Measurements from ENCODE around the gene IFT88. TPM values are rescaled to one million over a fixed set of nuclear protein-coding genes. Genes with fewer than 3 reads are reported as not detected.

Gene IFT88
- polyA plus RNA-seq, 1 of the 3 experiments (the other 2 are of a cell fraction): 6.2 TPM

DNA sequence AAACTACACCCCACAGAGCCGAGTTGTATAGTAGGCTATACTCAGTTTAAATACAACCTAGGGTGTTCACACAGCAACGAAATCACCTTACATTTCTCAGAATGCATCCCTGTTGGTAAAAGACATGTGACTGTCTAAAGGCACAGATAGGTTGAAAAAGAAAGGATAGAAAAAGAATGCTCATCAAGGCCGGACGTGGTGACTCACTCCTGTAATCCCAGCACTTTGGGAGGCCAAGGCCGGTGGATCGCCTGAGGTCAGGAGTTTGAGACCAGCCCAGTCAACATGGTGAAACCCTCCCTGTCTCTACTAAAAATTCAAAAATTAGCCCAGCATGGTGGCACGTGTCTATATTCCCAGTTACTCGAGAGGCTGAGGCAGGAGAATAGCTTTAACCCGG lies 132.8 kb downstream of the IFT88 start:
- TF ChIP-seq YY1 (IDR thresholded peaks at IDR 0.05; ENCODE audit: low read depth) (no peak), JUND (IDR thresholded peaks at IDR 0.05) (no peak), MEF2A (IDR thresholded peaks at IDR 0.05; ENCODE audit: borderline replicate concordance, low read depth) (no peak), EP300 (IDR thresholded peaks at IDR 0.05; ENCODE audit: borderline replicate concordance in 1 of 2, low read depth in 1 of 2, low read length in 1 of 2) (no peak), FOSL2 (IDR thresholded peaks at IDR 0.05; ENCODE audit: borderline replicate concordance, low read depth) (no peak), RXRA (IDR thresholded peaks at IDR 0.05; ENCODE audit: borderline replicate concordance, low read depth) (no peak), FOXM1 (IDR thresholded peaks at IDR 0.05; ENCODE audit: low read depth) (no peak), RCOR1 (IDR thresholded peaks at IDR 0.05; ENCODE audit: low read length) (no peak)
- TF ChIP-seq, protein P1, sequence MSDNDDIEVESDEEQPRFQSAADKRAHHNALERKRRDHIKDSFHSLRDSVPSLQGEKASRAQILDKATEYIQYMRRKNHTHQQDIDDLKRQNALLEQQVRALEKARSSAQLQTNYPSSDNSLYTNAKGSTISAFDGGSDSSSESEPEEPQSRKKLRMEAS (IDR thresholded peaks at IDR 0.05; ENCODE audit: low read depth): no peak
- TF ChIP-seq, protein P2, sequence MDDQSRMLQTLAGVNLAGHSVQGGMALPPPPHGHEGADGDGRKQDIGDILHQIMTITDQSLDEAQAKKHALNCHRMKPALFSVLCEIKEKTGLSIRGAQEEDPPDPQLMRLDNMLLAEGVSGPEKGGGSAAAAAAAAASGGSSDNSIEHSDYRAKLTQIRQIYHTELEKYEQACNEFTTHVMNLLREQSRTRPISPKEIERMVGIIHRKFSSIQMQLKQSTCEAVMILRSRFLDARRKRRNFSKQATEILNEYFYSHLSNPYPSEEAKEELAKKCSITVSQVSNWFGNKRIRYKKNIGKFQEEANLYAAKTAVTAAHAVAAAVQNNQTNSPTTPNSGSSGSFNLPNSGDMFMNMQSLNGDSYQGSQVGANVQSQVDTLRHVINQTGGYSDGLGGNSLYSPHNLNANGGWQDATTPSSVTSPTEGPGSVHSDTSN (IDR thresholded peaks at IDR 0.05): no peak
- Histone ChIP-seq H3K79me2 (ENCODE audit: insufficient read depth) (no peaks in the 10 kb centered on the region), H3K36me3 (replicated peaks in 1 of 2; ENCODE audit: control insufficient read depth in 1 of 2, insufficient read depth in 2 of 2, low read length in 1 of 2) (no peaks in the 10 kb centered on the region), H2AFZ (ENCODE audit: low read depth) (no peak overlapping the region), H3K4me3 (ENCODE audit: low read depth in 2 of 2, low read length in 1 of 2) (no peak overlapping the region), H4K20me1 (ENCODE audit: insufficient read depth) (no peaks in the 10 kb centered on the region), H3F3A (replicated peaks; ENCODE audit: insufficient read depth) (no peaks in the 10 kb centered on the region), H3K27ac (ENCODE audit: low read depth in 2 of 2, low read length in 1 of 2) (no peak overlapping the region), H3K9ac (no peak overlapping the region), H3K27me3 (ENCODE audit: insufficient read depth) (no peaks in the 10 kb centered on the region), H3K4me2 (no peak overlapping the region), H3K9me3 (no peaks in the 10 kb centered on the region), H3K4me1 (ENCODE audit: control insufficient read depth in 1 of 2, insufficient read depth in 2 of 2, low read depth in 1 of 2, low read length in 1 of 2) (peaks cover 5 to 9% of the 10 kb centered on the region in 2 experiments; a peak in 2 of 4 replicates), H3K9me2 (no peaks in the 10 kb centered on the region)
- CTCF ChIA-PET: interaction anchor here (1.8 kb wide), 1 partner anchor 204 kb away, joined by 5 read pairs; no protein-coding TSS in a partner anchor
- DNase-seq: no peak
- WGBS (ENCODE audit: low lambda C conversion rate): 90% methylated on average over 9 of the region's 9 CpGs
- POLR2A ChIA-PET: no interaction called here

DNA sequence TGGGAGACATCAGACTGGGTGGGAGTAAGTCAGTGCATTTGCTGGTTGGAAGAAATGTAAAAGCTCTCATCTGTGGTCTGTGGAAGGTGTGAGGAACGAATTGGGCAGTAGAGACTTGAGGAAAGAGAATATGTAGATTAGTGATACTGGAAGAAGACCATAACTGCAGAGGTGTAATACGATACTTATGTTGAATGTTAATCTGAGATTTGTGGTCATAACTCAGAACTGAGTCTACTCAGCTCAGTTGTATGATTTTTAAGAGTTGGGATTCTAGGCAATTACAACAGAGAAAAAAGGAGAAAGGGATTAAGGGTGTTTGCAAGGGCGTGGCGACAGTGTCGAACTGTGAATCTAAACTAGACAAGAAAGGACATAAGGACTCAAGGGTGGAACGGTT lies 133.3 kb downstream of the IFT88 start:
- TF ChIP-seq YY1 (IDR thresholded peaks at IDR 0.05; ENCODE audit: low read depth) (no peak), MEF2A (IDR thresholded peaks at IDR 0.05; ENCODE audit: borderline replicate concordance, low read depth) (no peak)
- TF ChIP-seq, protein P3, sequence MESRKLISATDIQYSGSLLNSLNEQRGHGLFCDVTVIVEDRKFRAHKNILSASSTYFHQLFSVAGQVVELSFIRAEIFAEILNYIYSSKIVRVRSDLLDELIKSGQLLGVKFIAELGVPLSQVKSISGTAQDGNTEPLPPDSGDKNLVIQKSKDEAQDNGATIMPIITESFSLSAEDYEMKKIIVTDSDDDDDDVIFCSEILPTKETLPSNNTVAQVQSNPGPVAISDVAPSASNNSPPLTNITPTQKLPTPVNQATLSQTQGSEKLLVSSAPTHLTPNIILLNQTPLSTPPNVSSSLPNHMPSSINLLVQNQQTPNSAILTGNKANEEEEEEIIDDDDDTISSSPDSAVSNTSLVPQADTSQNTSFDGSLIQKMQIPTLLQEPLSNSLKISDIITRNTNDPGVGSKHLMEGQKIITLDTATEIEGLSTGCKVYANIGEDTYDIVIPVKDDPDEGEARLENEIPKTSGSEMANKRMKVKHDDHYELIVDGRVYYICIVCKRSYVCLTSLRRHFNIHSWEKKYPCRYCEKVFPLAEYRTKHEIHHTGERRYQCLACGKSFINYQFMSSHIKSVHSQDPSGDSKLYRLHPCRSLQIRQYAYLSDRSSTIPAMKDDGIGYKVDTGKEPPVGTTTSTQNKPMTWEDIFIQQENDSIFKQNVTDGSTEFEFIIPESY (IDR thresholded peaks at IDR 0.05; ENCODE audit: borderline replicate concordance, low read depth): no peak
- TF ChIP-seq, protein P4, sequence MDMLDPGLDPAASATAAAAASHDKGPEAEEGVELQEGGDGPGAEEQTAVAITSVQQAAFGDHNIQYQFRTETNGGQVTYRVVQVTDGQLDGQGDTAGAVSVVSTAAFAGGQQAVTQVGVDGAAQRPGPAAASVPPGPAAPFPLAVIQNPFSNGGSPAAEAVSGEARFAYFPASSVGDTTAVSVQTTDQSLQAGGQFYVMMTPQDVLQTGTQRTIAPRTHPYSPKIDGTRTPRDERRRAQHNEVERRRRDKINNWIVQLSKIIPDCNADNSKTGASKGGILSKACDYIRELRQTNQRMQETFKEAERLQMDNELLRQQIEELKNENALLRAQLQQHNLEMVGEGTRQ (IDR thresholded peaks at IDR 0.05; ENCODE audit: borderline replicate concordance, low read depth, low read length): no peak
- Histone ChIP-seq H3K27ac (ENCODE audit: low read depth in 2 of 2, low read length in 1 of 2) (no peak overlapping the region), H3K9me2 (no peaks in the 10 kb centered on the region), H3K27me3 (ENCODE audit: insufficient read depth) (no peaks in the 10 kb centered on the region), H3K4me2 (no peak overlapping the region), H3F3A (replicated peaks; ENCODE audit: insufficient read depth) (no peaks in the 10 kb centered on the region), H3K4me1 (ENCODE audit: control insufficient read depth in 1 of 2, insufficient read depth in 2 of 2, low read depth in 1 of 2, low read length in 1 of 2) (peaks cover 5 to 9% of the 10 kb centered on the region in 2 experiments; a peak in 2 of 4 replicates), H3K79me2 (ENCODE audit: insufficient read depth) (no peaks in the 10 kb centered on the region), H4K20me1 (ENCODE audit: insufficient read depth) (no peaks in the 10 kb centered on the region), H3K9me3 (no peaks in the 10 kb centered on the region), H3K4me3 (ENCODE audit: low read depth in 2 of 2, low read length in 1 of 2) (no peak overlapping the region), H3K36me3 (replicated peaks in 1 of 2; ENCODE audit: control insufficient read depth in 1 of 2, insufficient read depth in 2 of 2, low read length in 1 of 2) (no peaks in the 10 kb centered on the region), H3K9ac (no peak overlapping the region), H2AFZ (ENCODE audit: low read depth) (no peak overlapping the region)
- POLR2A ChIA-PET: no interaction called here
- 92% methylated on average over 6 of the region's 6 CpGs for WGBS (ENCODE audit: low lambda C conversion rate)
- DNase-seq: no peak
- CTCF ChIA-PET: interaction anchor here (1.8 kb wide), 1 partner anchor 205 kb away, joined by 5 read pairs; no protein-coding TSS in a partner anchor
